D721Med (cell line): ENCODE data around the gene TRAM2.

ENCODE experiments used
- DNase-seq: peaks from one replicate; pipeline ENCODE4 v3.0.0; 2011; ENCODE audit warnings: low spot score; ENCODE audit not compliant: insufficient read length
- FAIRE-seq: peaks from 2 replicates; lab custom pipeline; 2011; peaks lifted over from hg19 to GRCh38; lab: Jason Lieb, UNC
- CTCF ChIP-seq: IDR thresholded peaks from 2 replicates; pipeline ENCODE4 v1.5.1; 2012; ENCODE audit warnings: mild to moderate bottlenecking, control low read depth; ENCODE audit not compliant: insufficient read depth; ENCODE audit errors: missing control alignments

The TRAM2 gene

GRCh38 chr6:52508261-52508739, 68.6 kb downstream of the TRAM2 start:
- DNase-seq, result no peak
- no peak for FAIRE-seq
- no peak for TF ChIP-seq CTCF

GRCh38 chr6:52507557-52508260, 69.2 kb downstream of the TRAM2 start:
- DNase-seq (no peak), FAIRE-seq (no peak)
- no peak for TF ChIP-seq CTCF

GRCh38 chr6:52506476-52506875, 70.4 kb downstream of the TRAM2 start:
- DNase-seq (no peak), FAIRE-seq (no peak)
- TF ChIP-seq CTCF, result no peak

- DNase-seq, result no peak
Observed at GRCh38 chr6:52505726-52506409, 71.0 kb downstream of the TRAM2 start.

DNA sequence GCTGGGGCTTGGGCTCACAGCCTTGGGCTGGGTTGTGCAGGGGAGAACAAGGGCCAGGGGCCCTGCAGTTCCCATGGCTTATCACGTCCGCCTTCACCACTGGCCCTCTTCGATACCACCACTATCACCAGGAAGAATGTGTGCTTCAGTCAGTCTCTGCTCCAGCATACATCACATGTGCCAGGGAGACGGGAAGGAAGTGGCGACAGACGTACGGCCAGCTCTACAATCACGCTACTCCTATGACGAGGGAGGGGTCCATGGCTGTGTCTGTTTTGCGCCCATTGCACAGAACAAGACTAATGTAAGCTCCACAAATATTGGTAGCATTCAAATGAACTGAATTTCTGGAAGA, 72.1 kb downstream of the TRAM2 start:
- FAIRE-seq (no peak), DNase-seq (no peak)
- no peak for TF ChIP-seq CTCF

More at GRCh38 chr6:52505726-52506409, 71.0 kb downstream of the TRAM2 start:
- FAIRE-seq, result no peak
- TF ChIP-seq CTCF, result peak; percentile 13

DNA sequence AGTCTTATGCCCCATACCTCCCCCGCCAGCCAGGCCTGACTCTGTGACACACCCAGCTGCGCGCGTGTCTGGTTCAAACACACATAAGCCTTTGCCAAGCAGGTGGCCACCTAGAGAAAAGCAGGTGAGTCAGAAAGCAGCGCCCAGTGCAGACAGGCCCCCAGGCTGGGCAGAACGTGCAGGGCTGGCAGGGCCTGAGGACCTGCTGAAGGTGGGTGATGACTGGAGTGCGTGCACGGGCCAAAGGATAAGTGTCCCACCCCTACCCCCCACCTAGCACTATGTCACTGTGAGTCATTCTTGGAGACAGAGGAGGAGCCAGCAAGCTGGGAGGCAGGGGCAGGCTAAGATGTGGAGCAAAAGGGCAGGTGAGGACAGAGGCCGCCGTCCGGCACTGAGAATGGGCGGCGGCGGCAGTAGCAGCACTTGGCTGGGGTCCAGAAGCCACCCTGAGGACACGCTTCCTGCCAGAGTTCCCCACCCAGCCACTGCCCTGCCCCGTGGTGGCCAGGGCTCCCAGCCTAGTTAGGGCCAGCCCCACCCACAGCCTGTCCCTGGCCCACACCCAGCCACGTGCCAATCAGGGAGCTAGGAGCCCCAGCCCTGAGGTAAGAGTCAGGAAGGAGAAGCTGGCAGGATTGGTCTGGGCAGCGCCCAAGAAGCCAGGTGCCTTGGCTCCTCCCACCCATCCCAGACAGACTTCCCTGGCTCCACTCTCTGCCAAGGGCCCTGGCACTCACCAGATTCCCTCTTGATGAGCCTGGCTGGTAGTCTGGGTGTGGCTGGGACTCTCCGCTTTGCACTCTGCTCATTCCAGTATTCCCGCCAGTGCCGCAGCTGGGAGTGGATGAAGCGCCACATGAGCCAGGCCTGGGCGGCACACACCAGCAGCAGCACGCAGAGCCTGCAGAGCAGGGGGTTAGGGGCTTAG, 72.7 kb downstream of the TRAM2 start:
- DNase-seq, result no peak
- no peak for TF ChIP-seq CTCF
- FAIRE-seq, result no peak
